ENCODE results near the gene R3HDM1. TPM values are rescaled to one million over a fixed set of nuclear protein-coding genes. Genes with fewer than 3 reads are reported as not detected.
"Not testable (repeated sequence)": the region's sequence is repeated elsewhere in the genome, so short reads cannot be mapped to it uniquely, and the experiment has no call there.

R3HDM1 gene
- total RNA-seq, 1 experiment from 2014 or later = 62.6 TPM

DNA sequence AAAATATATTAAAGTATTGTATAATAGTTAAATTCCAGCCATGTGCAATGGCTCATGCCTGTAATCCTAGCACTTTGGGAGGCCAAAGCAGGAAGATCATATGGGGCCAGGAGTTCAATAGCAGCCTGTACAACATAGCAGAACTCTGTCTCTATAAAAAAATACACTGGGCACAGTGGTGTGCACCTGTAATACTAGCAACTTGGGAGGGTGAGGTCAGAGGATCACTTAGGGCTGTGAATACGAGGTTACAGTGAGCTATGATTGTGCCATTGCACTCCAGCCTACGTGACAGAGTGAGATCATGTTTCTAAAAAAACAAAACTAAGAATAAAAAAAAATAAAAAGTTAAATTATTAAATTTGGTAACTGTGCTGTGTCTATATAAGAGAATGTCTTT is 36.4 kb upstream of the R3HDM1 start:
- H3K9me3 ChIP-seq (ENCODE audit: control insufficient read depth, insufficient read depth, low read depth, low read length) = peaks cover 10% of the 10 kb centered on the region
- intact Hi-C loops (cut with micrococcal nuclease; ENCODE audit: unreplicated experiment) = no loop called here
- H3K4me3 ChIP-seq (ENCODE audit: low read depth in 2 of 2, low read length in 2 of 2) = no peak overlapping the region
- in situ Hi-C loops (cut with HindIII; ENCODE audit: low pct_unique_long_range_greater_than_20kb, low sequenced_read_pairs) = no loop called here
- H3K27me3 ChIP-seq (ENCODE audit: control insufficient read depth, insufficient read depth, low read length) = no peaks in the 10 kb centered on the region
- H3K36me3 ChIP-seq (ENCODE audit: control insufficient read depth, insufficient read depth, low read length) = no peaks in the 10 kb centered on the region
- no TSS peak for BruUV-seq (replicated peaks)
- H3K27ac ChIP-seq (ENCODE audit: low read length) = no peak overlapping the region
- ChIA-PET POLR2A (no interaction called here), CTCF (no interaction called here)
- no peaks in the 10 kb centered on the region for H3K4me1 ChIP-seq (ENCODE audit: control insufficient read depth, insufficient read depth, low read length)
- TF ChIP-seq SIN3A (IDR thresholded peaks at IDR 0.05; ENCODE audit: borderline replicate concordance, insufficient read depth, low read depth, low read length) (no peak), TCF7L2 (IDR thresholded peaks at IDR 0.05; ENCODE audit: low read depth, low read length) (no peak), REST (IDR thresholded peaks at IDR 0.05; ENCODE audit: insufficient read depth in 1 of 2, low read depth in 2 of 2, low read length in 1 of 2) (no peak)
- DNase-seq (ENCODE audit: low read depth, low spot score) = no peak
- ATAC-seq = no peak

DNA sequence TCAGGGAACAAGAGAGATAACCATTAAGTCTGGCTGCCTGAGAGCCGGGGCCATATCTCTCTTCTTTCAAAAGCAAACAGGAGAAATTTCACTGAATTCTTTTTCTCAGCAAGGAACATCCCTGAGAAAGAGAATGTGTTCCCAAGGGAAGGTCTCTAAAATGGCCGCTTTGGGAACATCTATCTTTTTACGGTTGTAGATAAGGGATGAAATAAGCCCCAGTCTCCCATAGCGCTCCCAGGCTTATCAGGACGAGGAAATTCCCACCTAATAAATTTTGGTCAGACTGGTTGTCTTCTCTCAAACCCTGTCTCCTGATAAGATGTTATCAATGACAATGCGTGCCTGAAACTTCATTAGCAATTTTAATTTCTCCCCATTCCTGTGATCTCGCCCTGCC is 32.7 kb upstream of the R3HDM1 start:
- DNase-seq (ENCODE audit: low read depth, low spot score); H3K4me1 ChIP-seq (ENCODE audit: control insufficient read depth, insufficient read depth, low read length); intact Hi-C loops (cut with micrococcal nuclease; ENCODE audit: unreplicated experiment); in situ Hi-C loops (cut with HindIII; ENCODE audit: low pct_unique_long_range_greater_than_20kb, low sequenced_read_pairs); POLR2A ChIA-PET; H3K4me3 ChIP-seq (ENCODE audit: low read depth in 2 of 2, low read length in 2 of 2); H3K27me3 ChIP-seq (ENCODE audit: control insufficient read depth, insufficient read depth, low read length); H3K36me3 ChIP-seq (ENCODE audit: control insufficient read depth, insufficient read depth, low read length); CTCF ChIA-PET; ATAC-seq; H3K27ac ChIP-seq (ENCODE audit: low read length): not testable (repeated sequence)
- H3K9me3 ChIP-seq (ENCODE audit: control insufficient read depth, insufficient read depth, low read depth, low read length) = peaks cover 17% of the 10 kb centered on the region
- BruUV-seq (replicated peaks) = TSS peak; percentile 45

DNA sequence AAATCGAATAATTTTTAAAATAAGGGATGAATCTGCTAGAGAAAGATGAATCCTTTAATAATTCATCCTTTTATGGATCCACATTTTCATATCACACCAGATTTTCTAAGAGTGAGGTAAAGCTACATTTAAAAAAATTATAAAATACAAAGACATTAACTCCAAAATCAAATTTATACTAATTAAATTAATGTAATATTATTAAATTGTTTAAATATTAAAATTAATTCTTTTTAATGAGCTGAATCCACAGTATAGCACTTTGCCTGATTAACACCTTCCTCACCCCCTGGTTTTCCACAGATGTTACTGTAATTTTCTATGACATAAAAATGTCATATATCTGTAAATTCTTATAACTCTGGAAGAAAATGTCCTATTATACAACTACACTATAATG is 26.5 kb upstream of the R3HDM1 start:
- H3K4me3 ChIP-seq (ENCODE audit: low read depth in 2 of 2, low read length in 2 of 2) = no peak overlapping the region
- H3K9me3 ChIP-seq (ENCODE audit: control insufficient read depth, insufficient read depth, low read depth, low read length) = peaks cover 8% of the 10 kb centered on the region; the same call in 1 of the 2 replicates
- no TSS peak for BruUV-seq (replicated peaks)
- POLR2A ChIA-PET = no interaction called here
- no peaks in the 10 kb centered on the region for H3K4me1 ChIP-seq (ENCODE audit: control insufficient read depth, insufficient read depth, low read length)
- H3K27ac ChIP-seq (ENCODE audit: low read length) = no peak overlapping the region
- DNase-seq (ENCODE audit: low read depth, low spot score) = no peak
- no peaks in the 10 kb centered on the region for H3K36me3 ChIP-seq (ENCODE audit: control insufficient read depth, insufficient read depth, low read length)
- no peak for ATAC-seq
- in situ Hi-C loops (cut with HindIII; ENCODE audit: low pct_unique_long_range_greater_than_20kb, low sequenced_read_pairs) (no loop called here), intact Hi-C loops (cut with micrococcal nuclease; ENCODE audit: unreplicated experiment) (no loop called here)
- CTCF ChIA-PET = no interaction called here
- TF ChIP-seq TCF7L2 (IDR thresholded peaks at IDR 0.05; ENCODE audit: low read depth, low read length) = no peak
- no peak for TF ChIP-seq POLR2AphosphoS5 (IDR thresholded peaks at IDR 0.05; ENCODE audit: low read depth, low read length)
- TF ChIP-seq, protein P1, sequence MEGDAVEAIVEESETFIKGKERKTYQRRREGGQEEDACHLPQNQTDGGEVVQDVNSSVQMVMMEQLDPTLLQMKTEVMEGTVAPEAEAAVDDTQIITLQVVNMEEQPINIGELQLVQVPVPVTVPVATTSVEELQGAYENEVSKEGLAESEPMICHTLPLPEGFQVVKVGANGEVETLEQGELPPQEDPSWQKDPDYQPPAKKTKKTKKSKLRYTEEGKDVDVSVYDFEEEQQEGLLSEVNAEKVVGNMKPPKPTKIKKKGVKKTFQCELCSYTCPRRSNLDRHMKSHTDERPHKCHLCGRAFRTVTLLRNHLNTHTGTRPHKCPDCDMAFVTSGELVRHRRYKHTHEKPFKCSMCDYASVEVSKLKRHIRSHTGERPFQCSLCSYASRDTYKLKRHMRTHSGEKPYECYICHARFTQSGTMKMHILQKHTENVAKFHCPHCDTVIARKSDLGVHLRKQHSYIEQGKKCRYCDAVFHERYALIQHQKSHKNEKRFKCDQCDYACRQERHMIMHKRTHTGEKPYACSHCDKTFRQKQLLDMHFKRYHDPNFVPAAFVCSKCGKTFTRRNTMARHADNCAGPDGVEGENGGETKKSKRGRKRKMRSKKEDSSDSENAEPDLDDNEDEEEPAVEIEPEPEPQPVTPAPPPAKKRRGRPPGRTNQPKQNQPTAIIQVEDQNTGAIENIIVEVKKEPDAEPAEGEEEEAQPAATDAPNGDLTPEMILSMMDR (IDR thresholded peaks at IDR 0.05) = no peak
- no peak for TF ChIP-seq SIN3A (IDR thresholded peaks at IDR 0.05; ENCODE audit: borderline replicate concordance, insufficient read depth, low read depth, low read length)
- no peak for TF ChIP-seq REST (IDR thresholded peaks at IDR 0.05; ENCODE audit: insufficient read depth in 1 of 2, low read depth in 2 of 2, low read length in 1 of 2)
- no peaks in the 10 kb centered on the region for H3K27me3 ChIP-seq (ENCODE audit: control insufficient read depth, insufficient read depth, low read length)

All from Panc1 (cell line).